Endothelial cell of umbilical vein (primary cell): ENCODE results near the gene LRRC37A3. TPM values are rescaled to one million over a fixed set of nuclear protein-coding genes. Genes with fewer than 3 reads are reported as not detected.
A peak's percentile ranks its signal among the peaks of the same experiment; 100 is the strongest.
"Not testable (repeated sequence)": the region's sequence is repeated elsewhere in the genome, so short reads cannot be mapped to it uniquely, and the experiment has no call there.

Source experiments
- BruUV-seq: library from RNA; stranded (reverse); fragments of 400-500 nt; replicated peaks from 2 replicates; lab custom pipeline; 2021; lab: Mats Ljungman, UMichigan
- CTCF ChIA-PET: fragments of 300-600, 350-600 bp; sonication (Branson Sonifier 250); formaldehyde crosslinking; loops from one replicate; lab custom pipeline; 2021; ENCODE audit warnings: antibody characterized with exemption, inconsistent platforms; lab: Charles Lee
- POLR2A ChIA-PET: fragments of 300-600, 350-600 bp; sonication (Branson Sonifier 250); formaldehyde crosslinking; loops from one replicate; lab custom pipeline; 2021; ENCODE audit warnings: antibody characterized with exemption, inconsistent platforms; lab: Charles Lee
- DNase-seq: peaks from one replicate; pipeline ENCODE4 v3.0.0-alpha.2; 2011; ENCODE audit warnings: low read depth, low spot score
- FAIRE-seq: peaks from 2 replicates; lab custom pipeline; 2011; peaks lifted over from hg19 to GRCh38; lab: Jason Lieb, UNC
- H2AFZ ChIP-seq: 2 replicates; pipeline ENCODE4 v1.6.0; 2012; ENCODE audit warnings: low read depth, low read length, control low read depth, inconsistent platforms
- H3K27ac ChIP-seq: 2 replicates; pipeline ENCODE4 v1.5.1; 2011; ENCODE audit warnings: low read depth, mild to moderate bottlenecking, control low read depth, low read length, moderate library complexity; ENCODE audit not compliant: insufficient read depth
- H3K27me3 ChIP-seq, 2 experiments: 2 replicates each; pipeline versions ENCODE4 v1.6.0 to v1.6.1; 2011; ENCODE audit warnings: low read length in 2 of 2, mixed read lengths in 1 of 2; ENCODE audit not compliant: control insufficient read depth in 2 of 2, insufficient read depth in 2 of 2
- H3K36me3 ChIP-seq, 2 experiments: 2 replicates in 1 of 2; 3 replicates in 1 of 2; pipeline ENCODE4 v1.5.1; 2011; ENCODE audit warnings: low read length in 2 of 2, mild to moderate bottlenecking in 1 of 2, moderate library complexity in 1 of 2; ENCODE audit not compliant: control insufficient read depth in 2 of 2, insufficient read depth in 2 of 2; ENCODE audit errors: extremely low read depth in 1 of 2
- H3K4me1 ChIP-seq: 3 replicates; pipeline ENCODE4 v1.5.1; 2011; ENCODE audit warnings: mild to moderate bottlenecking, low read length; ENCODE audit not compliant: control insufficient read depth, insufficient read depth; ENCODE audit errors: extremely low read depth
- H3K4me2 ChIP-seq: 2 replicates; pipeline ENCODE4 v1.6.1; 2011; ENCODE audit warnings: low read length, control low read depth, mixed read lengths; ENCODE audit not compliant: insufficient read depth
- H3K4me3 ChIP-seq, 3 experiments: fragments of 200-600 bp in 1 of 3; sonication (generic), shearing (Covaris generic) in 1 of 3; replicated peaks in 1 of 3; 2 replicates each; pipeline ENCODE4 v1.5.1; 2011 to 2016; ENCODE audit warnings: control low read depth in 3 of 3, low read length in 3 of 3, mild to moderate bottlenecking in 2 of 3, inconsistent platforms in 1 of 3, low read depth in 1 of 3, moderate library complexity in 1 of 3; ENCODE audit not compliant: insufficient read depth in 1 of 3
- H3K79me2 ChIP-seq: 2 replicates; pipeline ENCODE4 v1.6.0; 2012; ENCODE audit warnings: low read length, inconsistent platforms; ENCODE audit not compliant: control insufficient read depth, insufficient read depth
- H3K9ac ChIP-seq: replicated peaks from 2 replicates; pipeline ENCODE3; 2011; ENCODE audit warnings: low read length, control low read depth; ENCODE audit not compliant: insufficient read depth; ENCODE audit errors: extremely low read depth
- H3K9me1 ChIP-seq: replicated peaks from 3 replicates; pipeline ENCODE4 v1.6.0; 2011; ENCODE audit warnings: mild to moderate bottlenecking, low read length; ENCODE audit not compliant: control insufficient read depth, insufficient read depth; ENCODE audit errors: extremely low read depth
- H3K9me3 ChIP-seq: replicated peaks from 2 replicates; pipeline ENCODE4 v1.5.1; 2012; ENCODE audit warnings: low read length, inconsistent platforms; ENCODE audit not compliant: control insufficient read depth, insufficient read depth
- H4K20me1 ChIP-seq: replicated peaks from 2 replicates; pipeline ENCODE3; 2011; ENCODE audit warnings: mild to moderate bottlenecking, low read length; ENCODE audit not compliant: control insufficient read depth, insufficient read depth; ENCODE audit errors: extremely low read depth
- GATA2 ChIP-seq: IDR thresholded peaks from 2 replicates; pipeline ENCODE4 v1.7.0; 2011; ENCODE audit warnings: low read depth, mild to moderate bottlenecking, moderate library complexity, mixed read lengths, low read length; ENCODE audit not compliant: insufficient read length, insufficient read depth
- dilution Hi-C: fragments of 300-500 bp; cut with MboI; formaldehyde crosslinking; loops from one replicate; pipeline ENCODE4 v1.15.0; 2019; ENCODE audit warnings: low sequenced_read_pairs; ENCODE audit not compliant: extremely low pct_ligation_motif_present
- intact Hi-C: fragments of 100-400 bp; cut with micrococcal nuclease; formaldehyde crosslinking; loops from one replicate; pipeline ENCODE4 v1.10.0; 2022
- polyA plus RNA-seq, 4 experiments: library from polyadenylated mRNA; depleted of rRNA in 3 of 4; stranded (reverse) in 3 of 4; unstranded in 1 of 4; fragments of >200 nt; gene quantifications; 2 replicates each; pipeline versions ENCODE4 v1.2.1 to v1.2.3, GENCODE V29; 2011 to 2012; ENCODE audit warnings: missing spikeins in 1 of 4
- total RNA-seq: library from RNA; stranded (reverse); gene quantifications from 2 replicates; pipeline ENCODE4 v1.2.3, GENCODE V29; 2021

The LRRC37A3 gene
- total and polyA plus RNA-seq, 2 donors (not counting 3 experiments of a cell fraction or from before 2014, with no cell fraction given), result 7.1 to 8.6 TPM

- H3K4me1 ChIP-seq, BruUV-seq, H4K20me1 ChIP-seq, DNase-seq, H3K36me3 ChIP-seq, H3K4me2 ChIP-seq, intact Hi-C loops, H3K27ac ChIP-seq, FAIRE-seq, H3K9me3 ChIP-seq, CTCF ChIA-PET, H3K4me3 ChIP-seq, H2AFZ ChIP-seq, dilution Hi-C loops, H3K27me3 ChIP-seq, H3K9ac ChIP-seq, H3K9me1 ChIP-seq, POLR2A ChIA-PET, H3K79me2 ChIP-seq: not testable (repeated sequence)
These were observed 11.1 kb upstream of the LRRC37A3 start for GRCh38 chr17:64930374-64930773.

GRCh38 chr17:64929419-64930209 lies 10.3 kb upstream of the LRRC37A3 start:
- H3K9me3 ChIP-seq, intact Hi-C loops, H3K4me3 ChIP-seq, H4K20me1 ChIP-seq, H2AFZ ChIP-seq, POLR2A ChIA-PET, H3K27me3 ChIP-seq, BruUV-seq, H3K4me2 ChIP-seq, H3K9me1 ChIP-seq, H3K4me1 ChIP-seq, H3K27ac ChIP-seq, dilution Hi-C loops, FAIRE-seq, H3K9ac ChIP-seq, H3K36me3 ChIP-seq, H3K79me2 ChIP-seq: not testable (repeated sequence)
- peak; percentile 25 for DNase-seq
- peak; percentile 76 for TF ChIP-seq GATA2
- CTCF ChIA-PET, result interaction anchor here (0.7 to 4.9 kb wide), 2 partner anchors 9 to 10 kb away, joined by 3 to 35 read pairs; partner anchors contain the start of gene LRRC37A3

GRCh38 chr17:64928701-64929100 lies 9.4 kb upstream of the LRRC37A3 start:
- H3K4me1 ChIP-seq, H3K9me3 ChIP-seq, dilution Hi-C loops, POLR2A ChIA-PET, H2AFZ ChIP-seq, H3K4me3 ChIP-seq, FAIRE-seq, intact Hi-C loops, BruUV-seq, H3K27me3 ChIP-seq, H3K9ac ChIP-seq, H3K9me1 ChIP-seq, H3K79me2 ChIP-seq, DNase-seq, H4K20me1 ChIP-seq, H3K4me2 ChIP-seq, H3K27ac ChIP-seq, H3K36me3 ChIP-seq: not testable (repeated sequence)
- CTCF ChIA-PET, result interaction anchor here (4.9 kb wide), 1 partner anchor 10 kb away, joined by 35 read pairs; no protein-coding TSS in a partner anchor
